Vagina (tissue), 2 donors: ENCODE data around the gene ORM1.

Source experiments
- CTCF ChIP-seq, 3 experiments: fragments of 450-650 bp in 2 of 3; fragments of 200-600 bp in 1 of 3; sonication (generic) in 1 of 3; IDR thresholded peaks; one replicate each; pipeline ENCODE4 v1.5.1; 2017 to 2019; ENCODE audit warnings: antibody characterized with exemption in 3 of 3, mild to moderate bottlenecking in 2 of 3, moderate library complexity in 2 of 3
- POLR2A ChIP-seq, 2 donors: fragments of 450-650 bp; IDR thresholded peaks; one replicate each; pipeline ENCODE4 v1.6.1; 2017; ENCODE audit warnings: antibody characterized with exemption in 2 of 2, mild to moderate bottlenecking in 2 of 2, moderate library complexity in 2 of 2
- POLR2AphosphoS5 ChIP-seq, 2 donors: sonication (generic); formaldehyde crosslinking; IDR thresholded peaks; one replicate each; pipeline ENCODE4 v1.9.0; 2017; ENCODE audit warnings: antibody characterized with exemption in 2 of 2, mild to moderate bottlenecking in 2 of 2, low read depth in 1 of 2; ENCODE audit not compliant: insufficient read depth in 1 of 2

- TF ChIP-seq CTCF (IDR thresholded peaks at IDR 0.05) (no peak), POLR2AphosphoS5 (IDR thresholded peaks at IDR 0.05; ENCODE audit: insufficient read depth in 1 of 2, low read depth in 1 of 2) (no peak), POLR2A (IDR thresholded peaks at IDR 0.05) (no peak)
Measured at GRCh38 chr9:114341991-114342390, 19.1 kb downstream of the ORM1 start.
